H9 (cell line): Measurements from ENCODE around the gene KCNJ14. TPM values are rescaled to one million over a fixed set of nuclear protein-coding genes. Genes with fewer than 3 reads are reported as not detected.

Experiments used
- DNase-seq: peaks from one replicate; pipeline ENCODE4 v3.0.0-alpha.2; 2017
- H2AFZ ChIP-seq: one replicate; pipeline ENCODE4 v1.6.1; 2013; ENCODE audit warnings: mild to moderate bottlenecking, low read length, control low read depth, moderate library complexity
- H2AK5ac ChIP-seq: 2 replicates; pipeline ENCODE4 v1.6.1; 2013; ENCODE audit warnings: low read length, control low read depth, mixed read lengths; ENCODE audit not compliant: insufficient read length
- H2BK120ac ChIP-seq: one replicate; pipeline ENCODE4 v1.6.1; 2013; ENCODE audit warnings: low read depth, mild to moderate bottlenecking, low read length, control low read depth, inconsistent platforms; ENCODE audit not compliant: poor library complexity, severe bottlenecking
- H2BK12ac ChIP-seq: 2 replicates; pipeline ENCODE4 v1.6.1; 2013; ENCODE audit warnings: low read length, control low read depth, mixed read lengths, low read depth; ENCODE audit not compliant: insufficient read length
- H2BK15ac ChIP-seq: 2 replicates; pipeline ENCODE4 v1.6.1; 2013; ENCODE audit warnings: low read depth, low read length, control low read depth
- H2BK20ac ChIP-seq: one replicate; pipeline ENCODE4 v1.6.1; 2013; ENCODE audit warnings: low read depth, mild to moderate bottlenecking, low read length, control low read depth, inconsistent platforms; ENCODE audit not compliant: poor library complexity, severe bottlenecking
- H2BK5ac ChIP-seq: 2 replicates; pipeline ENCODE4 v1.6.1; 2013; ENCODE audit warnings: low read length, control low read depth, mixed read lengths; ENCODE audit not compliant: insufficient read length
- H3K14ac ChIP-seq: 2 replicates; pipeline ENCODE4 v1.6.1; 2013; ENCODE audit warnings: low read length, control low read depth; ENCODE audit not compliant: insufficient read depth
- H3K18ac ChIP-seq: 2 replicates; pipeline ENCODE4 v1.6.1; 2013; ENCODE audit warnings: low read depth, mild to moderate bottlenecking, mixed read lengths, low read length, control low read depth; ENCODE audit not compliant: insufficient read length
- H3K23ac ChIP-seq: 2 replicates; pipeline ENCODE4 v1.6.1; 2013; ENCODE audit warnings: low read length, control low read depth, mixed read lengths, low read depth; ENCODE audit not compliant: insufficient read length
- H3K23me2 ChIP-seq: 2 replicates; pipeline ENCODE4 v1.6.1; 2013; ENCODE audit warnings: low read depth, mild to moderate bottlenecking, mixed read lengths, low read length, control low read depth; ENCODE audit not compliant: insufficient read length, poor library complexity, severe bottlenecking
- H3K27ac ChIP-seq: 2 replicates; pipeline ENCODE4 v1.5.1; 2013; ENCODE audit warnings: low read length, control low read depth, mixed read lengths, low read depth; ENCODE audit not compliant: insufficient read length
- H3K27me3 ChIP-seq: 2 replicates; pipeline ENCODE4 v1.6.1; 2013; ENCODE audit warnings: low read length, control low read depth, inconsistent platforms; ENCODE audit not compliant: insufficient read depth
- H3K4ac ChIP-seq: 2 replicates; pipeline ENCODE4 v1.6.1; 2013; ENCODE audit warnings: low read depth, mild to moderate bottlenecking, control low read depth, inconsistent platforms, low read length, moderate library complexity
- H3K4me1 ChIP-seq: 2 replicates; pipeline ENCODE4 v1.6.1; 2013; ENCODE audit warnings: low read length, control low read depth, inconsistent platforms; ENCODE audit not compliant: insufficient read depth
- H3K4me2 ChIP-seq: 2 replicates; pipeline ENCODE4 v1.6.1; 2013; ENCODE audit warnings: low read length, control low read depth, mixed read lengths; ENCODE audit not compliant: insufficient read length, insufficient read depth
- H3K56ac ChIP-seq: 2 replicates; pipeline ENCODE4 v1.6.1; 2013; ENCODE audit warnings: low read depth, mild to moderate bottlenecking, mixed read lengths, low read length, control low read depth; ENCODE audit not compliant: insufficient read length
- H3K79me1 ChIP-seq: 2 replicates; pipeline ENCODE4 v1.6.1; 2013; ENCODE audit warnings: low read depth, mild to moderate bottlenecking, moderate library complexity, low read length, control low read depth, inconsistent platforms; ENCODE audit not compliant: insufficient read depth, poor library complexity, severe bottlenecking
- H3K79me2 ChIP-seq: 2 replicates; pipeline ENCODE4 v1.6.1; 2013; ENCODE audit warnings: low read length, control low read depth, inconsistent platforms; ENCODE audit not compliant: insufficient read depth
- H3K9ac ChIP-seq: 2 replicates; pipeline ENCODE4 v1.6.1; 2013; ENCODE audit warnings: low read length, control low read depth, mixed read lengths; ENCODE audit not compliant: insufficient read length; ENCODE audit errors: extremely low read depth
- H3K9me3 ChIP-seq: one replicate; pipeline ENCODE4 v1.6.1; 2013; ENCODE audit warnings: low read depth, low read length, inconsistent platforms; ENCODE audit not compliant: control insufficient read depth
- H3T11ph ChIP-seq: one replicate; pipeline ENCODE4 v1.6.1; 2013; ENCODE audit warnings: mild to moderate bottlenecking, low read length, control low read depth, inconsistent platforms
- H4K20me1 ChIP-seq: one replicate; pipeline ENCODE4 v1.6.1; 2013; ENCODE audit not compliant: control insufficient read depth, insufficient read length, insufficient read depth
- H4K5ac ChIP-seq: 2 replicates; pipeline ENCODE4 v1.6.1; 2013; ENCODE audit warnings: low read depth, mild to moderate bottlenecking, mixed read lengths, low read length, control low read depth; ENCODE audit not compliant: insufficient read length
- H4K8ac ChIP-seq: replicated peaks from 2 replicates; pipeline ENCODE4 v1.6.1; 2013; ENCODE audit warnings: low read length, control low read depth, mixed read lengths, low read depth; ENCODE audit not compliant: insufficient read length
- H4K91ac ChIP-seq: 2 replicates; pipeline ENCODE4 v1.6.1; 2013; ENCODE audit warnings: low read depth, mild to moderate bottlenecking, moderate library complexity, mixed read lengths, low read length, control low read depth; ENCODE audit not compliant: insufficient read length
- H3K27ac Mint-ChIP-seq, 3 experiments: 2 replicates in 2 of 3; 3 replicates in 1 of 3; pipeline ENCODE4 v1.8.0; 2020 to 2021; ENCODE audit warnings: mixed read lengths in 3 of 3, mild to moderate bottlenecking in 1 of 3, moderate library complexity in 1 of 3
- H3K27me3 Mint-ChIP-seq: 2 replicates; pipeline ENCODE4 v1.8.0; 2021; ENCODE audit warnings: low read depth, mild to moderate bottlenecking, moderate library complexity, mixed read lengths
- H3K36me3 Mint-ChIP-seq, 3 experiments: 2 replicates in 2 of 3; 3 replicates in 1 of 3; pipeline ENCODE4 v1.8.0; 2020 to 2021; ENCODE audit warnings: low read depth in 3 of 3, mixed read lengths in 3 of 3; ENCODE audit not compliant: insufficient read depth in 1 of 3
- H3K4me1 Mint-ChIP-seq, 2 experiments: 2 replicates each; pipeline ENCODE4 v1.8.0; 2020; ENCODE audit warnings: mixed read lengths in 2 of 2
- H3K4me3 Mint-ChIP-seq, 2 experiments: 2 replicates in 1 of 2; 3 replicates in 1 of 2; pipeline ENCODE4 v1.8.0; 2020 to 2021; ENCODE audit warnings: mild to moderate bottlenecking in 2 of 2, mixed read lengths in 2 of 2, moderate library complexity in 1 of 2
- H3K9me3 Mint-ChIP-seq, 2 experiments: 2 replicates in 1 of 2; 3 replicates in 1 of 2; pipeline ENCODE4 v1.8.0; 2020; ENCODE audit warnings: mild to moderate bottlenecking in 2 of 2, mixed read lengths in 2 of 2, moderate library complexity in 1 of 2
- WGBS: extraction: QIAGEN DNeasy Blood & Tissue Kit; methylation state at CpG from one replicate; pipeline ENCODE4 v1.1.7; 2013; ENCODE audit warnings: missing lambda C conversion rate, low lambda C conversion rate, mixed read lengths; ENCODE audit not compliant: insufficient read length; ENCODE audit errors: extremely low coverage; 5-methylcytosine and 5-hydroxymethylcytosine counted together
- total RNA-seq: library from RNA; stranded (reverse); gene quantifications from 2 replicates; pipeline ENCODE4 v1.2.1, GENCODE V29; 2021
- TF ChIP-seq, protein P1 (sequence below): fragments of 200-600 bp; sonication (generic); conservative IDR thresholded peaks from 3 replicates; pipeline ENCODE4 v1.8.0; 2021; ENCODE audit warnings: antibody characterized with exemption, mild to moderate bottlenecking

KCNJ14 gene
- total RNA-seq, 1 experiment from 2014 or later: 1.2 TPM

DNA sequence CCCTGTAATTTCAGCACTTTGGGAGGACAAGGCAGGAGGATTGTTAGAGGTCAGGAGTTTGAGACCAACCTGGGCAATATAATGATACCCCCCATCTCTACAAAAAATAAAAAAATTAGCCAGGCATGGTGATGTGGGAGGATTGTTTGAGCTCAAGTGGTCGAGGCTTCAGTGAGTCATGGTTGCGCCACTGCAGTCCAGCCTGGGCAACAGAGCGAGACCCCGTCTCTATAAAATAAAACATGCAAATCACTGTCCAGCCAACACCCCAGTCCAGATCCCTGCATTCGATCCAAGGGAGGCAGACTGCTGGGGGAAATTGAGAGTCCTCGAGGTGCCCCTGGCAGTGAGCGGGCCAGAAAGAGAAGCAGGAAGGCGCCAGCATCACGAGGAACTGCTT lies 20.8 kb downstream of the KCNJ14 start:
- Histone ChIP-seq H2AFZ (no peak overlapping the region), H2BK12ac (no peak overlapping the region), H3K4me1 (no peaks in the 10 kb centered on the region), H4K91ac (no peak overlapping the region), H3K23me2 (no peaks in the 10 kb centered on the region), H2BK120ac (no peak overlapping the region), H3K9me3 (no peaks in the 10 kb centered on the region), H3K79me1 (no peaks in the 10 kb centered on the region), H3T11ph (no peak overlapping the region), H2BK5ac (no peak overlapping the region), H3K56ac (no peak overlapping the region), H3K27me3 (no peaks in the 10 kb centered on the region), H3K4me2 (no peak overlapping the region), H3K4ac (no peak overlapping the region), H2BK20ac (no peak overlapping the region), H4K20me1 (no peaks in the 10 kb centered on the region), H4K8ac (no peak overlapping the region), H3K14ac (no peak overlapping the region), H4K5ac (no peak overlapping the region), H3K27ac (no peak overlapping the region), H3K23ac (no peak overlapping the region), H2AK5ac (no peak overlapping the region), H3K18ac (no peak overlapping the region), H3K9ac (no peak overlapping the region), H3K79me2 (no peaks in the 10 kb centered on the region), H2BK15ac (no peak overlapping the region)
- no CpG with 5 or more reads among the region's 9 CpGs for WGBS
- TF ChIP-seq, protein P1, sequence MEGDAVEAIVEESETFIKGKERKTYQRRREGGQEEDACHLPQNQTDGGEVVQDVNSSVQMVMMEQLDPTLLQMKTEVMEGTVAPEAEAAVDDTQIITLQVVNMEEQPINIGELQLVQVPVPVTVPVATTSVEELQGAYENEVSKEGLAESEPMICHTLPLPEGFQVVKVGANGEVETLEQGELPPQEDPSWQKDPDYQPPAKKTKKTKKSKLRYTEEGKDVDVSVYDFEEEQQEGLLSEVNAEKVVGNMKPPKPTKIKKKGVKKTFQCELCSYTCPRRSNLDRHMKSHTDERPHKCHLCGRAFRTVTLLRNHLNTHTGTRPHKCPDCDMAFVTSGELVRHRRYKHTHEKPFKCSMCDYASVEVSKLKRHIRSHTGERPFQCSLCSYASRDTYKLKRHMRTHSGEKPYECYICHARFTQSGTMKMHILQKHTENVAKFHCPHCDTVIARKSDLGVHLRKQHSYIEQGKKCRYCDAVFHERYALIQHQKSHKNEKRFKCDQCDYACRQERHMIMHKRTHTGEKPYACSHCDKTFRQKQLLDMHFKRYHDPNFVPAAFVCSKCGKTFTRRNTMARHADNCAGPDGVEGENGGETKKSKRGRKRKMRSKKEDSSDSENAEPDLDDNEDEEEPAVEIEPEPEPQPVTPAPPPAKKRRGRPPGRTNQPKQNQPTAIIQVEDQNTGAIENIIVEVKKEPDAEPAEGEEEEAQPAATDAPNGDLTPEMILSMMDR: no peak
- Mint-ChIP-seq H3K36me3 (peaks cover 48 to 78% (median 69%) of the 10 kb centered on the region in 3 experiments), H3K9me3 (no peaks in the 10 kb centered on the region), H3K4me1 (peaks cover 0 to 2% of the 10 kb centered on the region in 2 experiments; a peak in 1 of 4 replicates), H3K4me3 (no peak overlapping the region), H3K27me3 (no peaks in the 10 kb centered on the region), H3K27ac (0 out of 7 replicates have a peak overlapping the region, but pooled peaks of 1 of the 3 experiments have one; percentile 29)
- DNase-seq: no peak
